ENCODE measurements around the gene VSTM2L.
"Not testable (repeated sequence)": the region's sequence is repeated elsewhere in the genome, so short reads cannot be mapped to it uniquely, and the experiment has no call there.

Gene VSTM2L

GRCh38 chr20:37958856-37959520 is 56.1 kb downstream of the VSTM2L start:
- H3K4me1 ChIP-seq (ENCODE audit: control insufficient read depth, insufficient read depth, low read length), result no peaks in the 10 kb centered on the region
- no peaks in the 10 kb centered on the region for H3K36me3 ChIP-seq (ENCODE audit: control insufficient read depth, insufficient read depth, low read length)
- H3K9ac ChIP-seq (ENCODE audit: low read length), result no peak overlapping the region
- H3K27ac ChIP-seq (ENCODE audit: low read depth, low read length), result no peak overlapping the region
- H3K4me3 ChIP-seq (ENCODE audit: low read depth, low read length), result no peak overlapping the region
- H3K9me3 ChIP-seq (ENCODE audit: control insufficient read depth, insufficient read depth, low read depth, low read length), result peaks cover 4% of the 10 kb centered on the region; the same call in 1 of the 2 replicates
- H3K27me3 ChIP-seq (ENCODE audit: control insufficient read depth, insufficient read depth, low read length), result no peaks in the 10 kb centered on the region; the same call in 1 of the 2 replicates

DNA sequence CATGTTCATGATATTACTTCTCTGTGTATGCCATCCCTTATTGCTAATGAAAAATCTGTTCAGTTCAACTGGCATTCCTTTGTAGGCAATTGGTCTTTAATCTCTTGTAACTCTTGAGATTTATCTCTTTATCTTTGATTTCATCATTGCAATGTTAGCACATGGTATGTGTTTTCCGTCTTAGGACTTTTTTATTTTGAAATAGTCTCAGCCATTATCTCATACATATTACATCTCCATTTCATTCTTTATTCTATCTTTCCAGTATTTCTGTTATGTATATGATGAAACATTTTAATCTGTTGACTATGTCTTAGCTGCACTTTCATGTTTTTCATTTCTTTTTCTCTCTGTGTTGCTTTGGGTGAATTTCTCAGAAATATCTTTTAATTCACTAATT is 58.1 kb downstream of the VSTM2L start:
- Histone ChIP-seq H3K9me3 (ENCODE audit: control insufficient read depth, insufficient read depth, low read depth, low read length) (peaks cover 4% of the 10 kb centered on the region; the same call in 1 of the 2 replicates), H3K4me1 (ENCODE audit: control insufficient read depth, insufficient read depth, low read length) (no peaks in the 10 kb centered on the region), H3K27me3 (ENCODE audit: control insufficient read depth, insufficient read depth, low read length) (no peaks in the 10 kb centered on the region; the same call in 1 of the 2 replicates), H3K36me3 (ENCODE audit: control insufficient read depth, insufficient read depth, low read length) (no peaks in the 10 kb centered on the region), H3K4me3 (ENCODE audit: low read depth, low read length) (no peak overlapping the region), H3K27ac (ENCODE audit: low read depth, low read length) (no peak overlapping the region), H3K9ac (ENCODE audit: low read length) (no peak overlapping the region)

DNA sequence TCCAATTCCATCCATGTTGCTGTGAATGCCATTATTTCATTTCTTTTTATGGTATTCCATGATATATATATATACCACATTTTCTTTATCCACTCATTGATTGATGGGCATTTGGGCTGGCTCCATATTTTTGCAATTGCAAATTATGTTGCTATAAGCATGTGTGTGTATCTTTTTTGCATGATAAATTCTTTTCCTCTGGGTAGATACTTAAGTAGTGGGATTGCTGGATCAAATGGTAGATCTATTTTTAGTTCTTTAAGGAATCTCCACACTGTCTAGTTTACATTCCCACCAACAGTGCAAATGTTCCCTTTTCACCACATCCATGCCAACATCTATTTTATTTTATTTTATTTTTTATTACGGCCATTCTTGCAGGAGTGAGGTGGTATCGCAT is 60.6 kb downstream of the VSTM2L start:
- H3K4me1 ChIP-seq (ENCODE audit: control insufficient read depth, insufficient read depth, low read length); H3K4me3 ChIP-seq (ENCODE audit: low read depth, low read length); H3K36me3 ChIP-seq (ENCODE audit: control insufficient read depth, insufficient read depth, low read length); H3K9ac ChIP-seq (ENCODE audit: low read length); H3K27ac ChIP-seq (ENCODE audit: low read depth, low read length); H3K9me3 ChIP-seq (ENCODE audit: control insufficient read depth, insufficient read depth, low read depth, low read length); H3K27me3 ChIP-seq (ENCODE audit: control insufficient read depth, insufficient read depth, low read length): not testable (repeated sequence)

- Histone ChIP-seq H3K4me1 (ENCODE audit: control insufficient read depth, insufficient read depth, low read length) (peaks cover 30% of the 10 kb centered on the region), H3K9me3 (ENCODE audit: control insufficient read depth, insufficient read depth, low read depth, low read length) (peaks cover 11% of the 10 kb centered on the region; the same call in 1 of the 2 replicates), H3K27ac (ENCODE audit: low read depth, low read length) (no peak overlapping the region), H3K9ac (ENCODE audit: low read length) (no peak overlapping the region), H3K27me3 (ENCODE audit: control insufficient read depth, insufficient read depth, low read length) (peaks cover 19% of the 10 kb centered on the region), H3K4me3 (ENCODE audit: low read depth, low read length) (no peak overlapping the region), H3K36me3 (ENCODE audit: control insufficient read depth, insufficient read depth, low read length) (no peaks in the 10 kb centered on the region)
These were observed 66.0 kb downstream of the VSTM2L start for GRCh38 chr20:37968841-37969401.

GRCh38 chr20:37969949-37970855 is 67.3 kb downstream of the VSTM2L start:
- Histone ChIP-seq H3K9ac (ENCODE audit: low read length) (no peak overlapping the region), H3K36me3 (ENCODE audit: control insufficient read depth, insufficient read depth, low read length) (no peaks in the 10 kb centered on the region), H3K27ac (ENCODE audit: low read depth, low read length) (no peak overlapping the region)

GRCh38 chr20:37970856-37971245 is 67.9 kb downstream of the VSTM2L start:
- peaks cover 30% of the 10 kb centered on the region for H3K4me1 ChIP-seq (ENCODE audit: control insufficient read depth, insufficient read depth, low read length)
- peaks cover 19% of the 10 kb centered on the region for H3K27me3 ChIP-seq (ENCODE audit: control insufficient read depth, insufficient read depth, low read length)
- H3K4me3 ChIP-seq (ENCODE audit: low read depth, low read length), result no peak overlapping the region
- H3K9me3 ChIP-seq (ENCODE audit: control insufficient read depth, insufficient read depth, low read depth, low read length), result peaks cover 11% of the 10 kb centered on the region; the same call in 1 of the 2 replicates
- H3K9ac ChIP-seq (ENCODE audit: low read length), result no peak overlapping the region
- no peak overlapping the region for H3K27ac ChIP-seq (ENCODE audit: low read depth, low read length)
- H3K36me3 ChIP-seq (ENCODE audit: control insufficient read depth, insufficient read depth, low read length), result no peaks in the 10 kb centered on the region

More at GRCh38 chr20:37969949-37970855, 67.3 kb downstream of the VSTM2L start:
- peaks cover 19% of the 10 kb centered on the region for H3K27me3 ChIP-seq (ENCODE audit: control insufficient read depth, insufficient read depth, low read length)
- peaks cover 11% of the 10 kb centered on the region; the same call in 1 of the 2 replicates for H3K9me3 ChIP-seq (ENCODE audit: control insufficient read depth, insufficient read depth, low read depth, low read length)
- peaks cover 30% of the 10 kb centered on the region for H3K4me1 ChIP-seq (ENCODE audit: control insufficient read depth, insufficient read depth, low read length)
- no peak overlapping the region for H3K4me3 ChIP-seq (ENCODE audit: low read depth, low read length)

- Histone ChIP-seq H3K4me1 (ENCODE audit: control insufficient read depth, insufficient read depth, low read length) (peaks cover 33% of the 10 kb centered on the region), H3K4me3 (ENCODE audit: low read depth, low read length) (no peak overlapping the region), H3K9me3 (ENCODE audit: control insufficient read depth, insufficient read depth, low read depth, low read length) (peaks cover 11% of the 10 kb centered on the region; the same call in 1 of the 2 replicates)
These were observed 68.7 kb downstream of the VSTM2L start for GRCh38 chr20:37971561-37972127.

DNA sequence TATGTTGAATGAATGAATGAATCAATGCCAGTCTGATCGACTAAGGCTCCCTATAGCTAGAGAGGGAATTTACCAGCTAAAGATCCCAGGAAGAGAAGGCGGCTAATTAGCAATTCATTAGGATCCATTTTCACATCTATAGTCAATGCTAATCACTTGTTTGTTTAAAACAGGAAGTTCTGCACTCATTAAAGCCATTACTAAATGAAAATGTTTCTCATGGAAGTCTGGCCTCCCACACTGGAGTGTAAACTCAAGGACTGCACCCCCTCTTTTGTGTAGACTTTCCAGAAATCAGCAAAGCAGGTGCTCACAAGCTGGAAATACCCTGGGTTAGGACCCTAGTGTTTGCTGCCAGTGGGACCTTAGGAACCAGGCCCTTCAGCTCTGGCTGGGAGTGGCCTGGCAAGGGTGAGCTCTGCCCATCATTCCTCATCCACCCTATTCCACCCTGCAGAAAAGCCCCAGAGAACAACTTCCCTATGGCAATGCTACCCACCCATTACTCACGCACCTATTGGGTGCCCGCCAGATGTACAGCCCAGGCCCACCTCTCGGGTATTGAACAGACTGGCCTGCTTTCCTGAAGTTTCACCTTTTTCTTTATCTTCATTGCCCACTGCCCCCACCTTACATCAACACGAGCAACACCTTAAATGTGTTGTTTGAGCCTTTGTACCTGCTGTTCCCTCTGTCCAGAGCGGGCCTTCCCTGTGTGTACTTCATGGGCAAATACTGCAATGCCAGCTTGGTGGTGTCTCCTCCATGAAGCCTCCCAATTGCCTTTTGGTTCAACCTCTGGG is 69.5 kb downstream of the VSTM2L start:
- H3K9ac ChIP-seq (ENCODE audit: low read length), result no peak overlapping the region
- no peaks in the 10 kb centered on the region for H3K36me3 ChIP-seq (ENCODE audit: control insufficient read depth, insufficient read depth, low read length)
- H3K4me1 ChIP-seq (ENCODE audit: control insufficient read depth, insufficient read depth, low read length), result peaks cover 38% of the 10 kb centered on the region
- H3K9me3 ChIP-seq (ENCODE audit: control insufficient read depth, insufficient read depth, low read depth, low read length), result peaks cover 11% of the 10 kb centered on the region; the same call in 1 of the 2 replicates
- no peak overlapping the region for H3K27ac ChIP-seq (ENCODE audit: low read depth, low read length)
- peaks cover 20% of the 10 kb centered on the region for H3K27me3 ChIP-seq (ENCODE audit: control insufficient read depth, insufficient read depth, low read length)
- no peak overlapping the region for H3K4me3 ChIP-seq (ENCODE audit: low read depth, low read length)

More at GRCh38 chr20:37971561-37972127, 68.7 kb downstream of the VSTM2L start:
- Histone ChIP-seq H3K27me3 (ENCODE audit: control insufficient read depth, insufficient read depth, low read length) (peaks cover 19% of the 10 kb centered on the region), H3K27ac (ENCODE audit: low read depth, low read length) (no peak overlapping the region), H3K9ac (ENCODE audit: low read length) (no peak overlapping the region), H3K36me3 (ENCODE audit: control insufficient read depth, insufficient read depth, low read length) (no peaks in the 10 kb centered on the region)

GRCh38 chr20:37973059-37973910 is 70.4 kb downstream of the VSTM2L start:
- Histone ChIP-seq H3K36me3 (ENCODE audit: control insufficient read depth, insufficient read depth, low read length) (no peaks in the 10 kb centered on the region), H3K4me3 (ENCODE audit: low read depth, low read length) (no peak overlapping the region), H3K27ac (ENCODE audit: low read depth, low read length) (no peak overlapping the region), H3K4me1 (ENCODE audit: control insufficient read depth, insufficient read depth, low read length) (peaks cover 41% of the 10 kb centered on the region), H3K27me3 (ENCODE audit: control insufficient read depth, insufficient read depth, low read length) (peaks cover 23% of the 10 kb centered on the region), H3K9me3 (ENCODE audit: control insufficient read depth, insufficient read depth, low read depth, low read length) (peaks cover 11% of the 10 kb centered on the region; the same call in 1 of the 2 replicates), H3K9ac (ENCODE audit: low read length) (no peak overlapping the region)
